Ishikawa (cell line): ENCODE data around the gene GPC1.

Experiments
- CEBPB ChIP-seq: IDR thresholded peaks from 2 replicates; pipeline ENCODE4 v1.6.1; 2012
- CREB1 ChIP-seq: IDR thresholded peaks from 2 replicates; pipeline ENCODE4 v1.6.1; 2012; ENCODE audit warnings: low read depth
- EGR1 ChIP-seq: IDR thresholded peaks from 2 replicates; pipeline ENCODE4 v1.6.1; 2012
- EP300 ChIP-seq: IDR thresholded peaks from 2 replicates; pipeline ENCODE4 v1.6.1; 2012; ENCODE audit warnings: borderline replicate concordance
- FOXM1 ChIP-seq: IDR thresholded peaks from 2 replicates; pipeline ENCODE4 v1.6.1; 2012; ENCODE audit warnings: low read depth, borderline replicate concordance
- MAX ChIP-seq: IDR thresholded peaks from 2 replicates; pipeline ENCODE4 v1.6.1; 2012
- NFIC ChIP-seq: IDR thresholded peaks from 2 replicates; pipeline ENCODE4 v1.6.1; 2012
- RAD21 ChIP-seq: IDR thresholded peaks from 2 replicates; pipeline ENCODE4 v1.6.1; 2012; ENCODE audit warnings: low read depth
- REST ChIP-seq: IDR thresholded peaks from 2 replicates; pipeline ENCODE4 v1.6.1; 2012; ENCODE audit warnings: low read depth, mild to moderate bottlenecking
- TAF1 ChIP-seq: IDR thresholded peaks from 2 replicates; pipeline ENCODE4 v1.6.1; 2012; ENCODE audit warnings: low read depth, mild to moderate bottlenecking
- TCF12 ChIP-seq: IDR thresholded peaks from 2 replicates; pipeline ENCODE4 v1.6.1; 2012; ENCODE audit warnings: low read depth
- TEAD4 ChIP-seq: IDR thresholded peaks from 2 replicates; pipeline ENCODE4 v1.6.1; 2012
- USF1 ChIP-seq: IDR thresholded peaks from 2 replicates; pipeline ENCODE4 v1.6.1; 2012
- YY1 ChIP-seq: IDR thresholded peaks from 2 replicates; pipeline ENCODE4 v1.6.1; 2012; ENCODE audit warnings: low read depth
- ZBTB7A ChIP-seq: IDR thresholded peaks from 2 replicates; pipeline ENCODE4 v1.6.1; 2012; ENCODE audit warnings: low read depth

The GPC1 gene

GRCh38 chr2:240469740-240470139 lies 34.3 kb downstream of the GPC1 start:
- TF ChIP-seq TEAD4 (no peak), FOXM1 (no peak), ZBTB7A (no peak), EP300 (no peak), CREB1 (no peak), RAD21 (no peak), TAF1 (no peak), EGR1 (no peak), REST (no peak)

- TF ChIP-seq TCF12 (no peak), EP300 (no peak), TAF1 (no peak), YY1 (no peak), ZBTB7A (no peak), REST (no peak), EGR1 (no peak), RAD21 (no peak), CREB1 (no peak), TEAD4 (no peak), NFIC (no peak), CEBPB (no peak), USF1 (no peak), MAX (no peak)
These were observed 36.8 kb downstream of the GPC1 start for GRCh38 chr2:240472078-240472790.

- TF ChIP-seq CEBPB: no peak
- TF ChIP-seq EGR1: no peak
- TF ChIP-seq EP300: no peak
- no peak for TF ChIP-seq MAX
- TF ChIP-seq USF1: no peak
- TF ChIP-seq TCF12: no peak
- no peak for TF ChIP-seq NFIC
- no peak for TF ChIP-seq CREB1
- TF ChIP-seq RAD21: no peak
- TF ChIP-seq TAF1: no peak
- no peak for TF ChIP-seq YY1
These were observed 37.7 kb downstream of the GPC1 start for GRCh38 chr2:240473211-240473610.

- TF ChIP-seq EP300: no peak
- no peak for TF ChIP-seq TCF12
- no peak for TF ChIP-seq EGR1
- no peak for TF ChIP-seq MAX
- no peak for TF ChIP-seq CREB1
- no peak for TF ChIP-seq TAF1
- no peak for TF ChIP-seq USF1
- TF ChIP-seq NFIC: no peak
- no peak for TF ChIP-seq CEBPB
- no peak for TF ChIP-seq REST
- TF ChIP-seq RAD21: no peak
- no peak for TF ChIP-seq TEAD4
- no peak for TF ChIP-seq YY1
- no peak for TF ChIP-seq ZBTB7A
- TF ChIP-seq FOXM1: no peak
These were observed 42.5 kb downstream of the GPC1 start for GRCh38 chr2:240477916-240478315.
